T-helper 22 cell (primary cell): ENCODE measurements around the gene NDUFS6.
"Not testable (repeated sequence)": the region's sequence is repeated elsewhere in the genome, so short reads cannot be mapped to it uniquely, and the experiment has no call there.

ENCODE experiments used
- DNase-seq: peaks from one replicate; pipeline ENCODE4 v3.0.0-alpha.2; 2020; ENCODE audit warnings: low read depth

Gene NDUFS6

DNA sequence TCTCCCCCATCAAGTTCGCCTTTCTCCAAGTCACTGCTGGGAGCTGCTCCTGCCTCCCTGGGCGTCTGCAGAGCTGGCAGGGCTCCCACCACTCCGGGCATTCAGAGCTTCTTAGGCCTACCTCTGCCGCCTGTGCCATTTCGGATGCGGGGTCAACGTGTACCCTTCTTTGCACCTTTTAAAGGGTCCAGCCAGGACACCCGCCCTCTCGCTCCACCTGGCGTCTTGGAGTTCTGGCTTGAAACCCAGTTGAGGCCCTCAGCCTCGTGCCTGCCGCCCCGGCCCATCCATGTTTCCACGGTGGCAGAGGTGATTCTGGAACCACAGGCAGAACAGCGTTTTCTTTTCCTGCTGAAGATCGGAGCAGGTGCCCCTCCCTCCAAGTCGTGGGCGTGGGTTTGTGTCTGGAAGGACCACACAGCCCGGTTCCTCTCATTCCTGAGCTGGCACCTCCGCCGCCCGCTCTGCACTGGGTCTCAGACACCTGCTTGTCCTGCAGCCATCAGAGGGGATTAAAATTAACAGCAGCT lies 32.9 kb downstream of the NDUFS6 start:
- no peak for DNase-seq

DNA sequence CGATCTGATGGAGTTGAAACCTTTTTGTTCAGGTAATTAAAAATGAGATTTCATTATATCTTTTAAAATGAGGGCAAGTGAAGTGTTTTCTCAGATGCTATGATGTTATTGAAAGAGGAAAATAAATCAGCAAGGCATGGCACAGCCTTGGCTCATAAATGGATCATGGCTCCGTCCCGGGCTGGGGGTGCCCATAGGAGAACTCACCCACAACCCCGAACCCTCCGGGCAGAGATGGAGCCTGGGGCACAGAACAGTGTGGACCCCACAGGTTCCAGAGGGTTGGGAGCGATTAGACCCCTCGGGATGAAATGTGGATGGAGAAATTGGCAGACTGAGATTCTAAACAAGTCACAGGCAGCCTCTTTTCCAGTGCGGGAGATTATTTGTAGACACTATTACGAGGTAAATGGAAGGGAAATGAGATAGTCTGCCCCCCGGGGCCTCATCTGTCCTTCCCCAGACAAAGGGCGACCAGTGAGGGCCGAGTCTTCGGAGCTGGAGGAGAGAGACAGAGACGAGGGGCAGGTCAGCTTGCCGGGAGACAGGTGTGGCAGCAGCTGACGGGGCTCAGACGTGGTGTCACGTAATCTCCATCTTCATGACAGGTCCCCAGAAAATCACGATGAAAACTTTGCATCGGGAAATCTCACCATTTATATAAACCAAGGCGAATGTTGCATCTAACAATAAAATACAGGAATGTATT lies 33.7 kb downstream of the NDUFS6 start:
- DNase-seq = no peak

DNA sequence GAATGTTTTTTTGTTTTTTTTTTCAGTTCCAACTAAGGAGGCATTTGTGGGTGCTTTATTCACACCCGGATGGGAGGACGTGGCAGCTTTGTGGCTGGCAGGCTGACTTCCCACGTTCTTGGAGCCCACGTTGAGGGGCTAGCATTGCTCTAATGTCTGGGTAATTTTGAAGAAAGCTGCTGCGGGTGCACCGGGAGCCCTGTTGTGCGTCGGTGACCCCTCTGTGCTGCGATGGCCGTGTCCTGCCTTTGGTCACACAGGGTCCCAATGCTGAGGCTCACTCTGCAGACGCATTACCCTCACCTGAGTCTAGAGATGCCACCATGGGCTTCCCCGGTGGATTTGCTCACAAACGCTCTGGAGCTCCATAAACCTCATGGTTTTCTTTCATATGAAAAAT lies 34.2 kb downstream of the NDUFS6 start:
- DNase-seq = no peak

DNA sequence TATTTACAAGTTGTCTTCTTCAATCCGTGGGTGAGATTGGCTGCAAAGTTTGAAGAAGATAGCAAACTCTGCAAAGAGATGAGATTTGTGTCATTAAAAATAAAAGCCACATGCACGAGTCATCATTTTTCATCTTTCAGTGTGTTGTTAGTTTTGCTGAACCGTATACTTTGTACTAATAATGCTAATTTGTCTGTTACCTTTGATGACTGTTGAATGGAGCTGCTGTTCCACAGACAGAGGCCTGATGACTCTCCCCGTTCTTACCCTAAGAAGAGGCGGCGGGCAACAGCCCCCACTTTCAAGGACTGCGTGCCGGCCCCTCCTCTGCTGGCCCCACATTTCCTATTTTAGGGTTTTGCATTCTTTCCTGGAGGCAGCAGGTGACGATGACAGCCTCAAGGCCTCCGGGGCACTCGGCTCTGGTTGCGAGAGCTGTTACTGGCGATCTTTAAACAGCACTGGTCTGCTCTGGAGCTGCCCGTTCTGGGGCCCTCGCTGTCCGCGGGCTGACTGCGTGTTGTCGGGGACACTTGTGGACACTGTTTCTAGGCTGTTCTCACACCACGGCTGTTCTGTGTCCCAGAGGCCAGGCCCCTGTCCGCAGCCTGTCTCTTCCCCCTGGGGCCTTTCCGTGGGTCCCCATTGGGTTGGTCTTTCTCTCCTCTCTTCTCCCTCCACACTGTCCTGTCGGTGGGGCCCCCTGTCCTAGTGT lies 35.1 kb downstream of the NDUFS6 start:
- no peak for DNase-seq

- DNase-seq = no peak
Observed at GRCh38 chr5:1836891-1837880, 36.0 kb downstream of the NDUFS6 start.

GRCh38 chr5:1838013-1838412 lies 36.8 kb downstream of the NDUFS6 start:
- no peak for DNase-seq

GRCh38 chr5:1840071-1840547 lies 38.9 kb downstream of the NDUFS6 start:
- no peak for DNase-seq

GRCh38 chr5:1840741-1841521 lies 39.7 kb downstream of the NDUFS6 start:
- no peak for DNase-seq

GRCh38 chr5:1842004-1842819 lies 41.0 kb downstream of the NDUFS6 start:
- no peak for DNase-seq

DNA sequence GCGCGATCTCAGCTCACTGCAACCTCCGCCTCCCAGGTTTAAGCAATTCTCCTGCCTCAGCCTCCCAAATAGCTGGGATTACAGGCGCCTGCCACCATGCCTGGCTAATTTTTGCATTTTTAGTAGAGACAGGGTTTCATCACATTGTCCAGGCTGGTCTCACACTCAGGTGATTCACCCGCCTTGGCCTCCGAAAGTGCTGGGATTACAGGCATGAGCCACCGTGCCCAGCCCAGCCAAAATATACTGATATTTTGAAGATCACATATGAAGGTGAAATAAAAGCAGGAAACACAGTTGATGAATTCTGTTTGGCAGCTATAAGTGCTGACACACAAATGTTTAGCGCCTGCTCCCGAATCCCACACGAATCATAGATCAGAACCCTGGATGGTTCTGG lies 42.6 kb downstream of the NDUFS6 start:
- not testable (repeated sequence) for DNase-seq

DNA sequence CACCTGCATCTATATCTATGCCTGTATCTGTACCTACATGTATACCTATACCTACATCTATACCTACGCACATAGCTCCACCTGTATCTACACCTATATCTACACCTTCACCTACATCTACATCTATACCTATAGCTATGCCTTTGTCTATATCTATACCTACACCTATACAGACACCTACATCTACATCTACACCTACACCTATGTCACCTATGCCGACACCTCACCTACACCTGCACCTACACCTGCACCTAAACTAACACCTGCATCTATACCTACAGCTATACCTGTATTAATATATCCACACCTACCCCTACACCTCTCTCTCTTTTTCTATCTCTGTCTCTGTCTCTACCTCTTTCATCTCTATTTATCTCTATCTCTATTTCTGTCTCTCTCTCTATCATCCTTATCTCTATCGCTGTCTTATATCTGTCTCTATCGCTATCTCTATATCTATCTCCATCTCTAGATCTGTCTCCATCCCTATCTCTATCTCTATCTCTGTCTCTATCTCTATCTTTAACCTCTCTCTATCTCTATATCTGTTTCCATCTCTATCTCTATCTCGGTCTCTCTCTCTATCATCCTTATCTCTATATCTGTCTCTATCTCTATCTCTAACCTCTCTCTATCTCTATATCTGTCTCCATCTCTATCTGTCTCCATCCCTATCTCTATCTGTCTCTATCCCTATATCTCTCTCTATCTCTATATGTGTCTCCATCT lies 43.7 kb downstream of the NDUFS6 start:
- DNase-seq = no peak

DNA sequence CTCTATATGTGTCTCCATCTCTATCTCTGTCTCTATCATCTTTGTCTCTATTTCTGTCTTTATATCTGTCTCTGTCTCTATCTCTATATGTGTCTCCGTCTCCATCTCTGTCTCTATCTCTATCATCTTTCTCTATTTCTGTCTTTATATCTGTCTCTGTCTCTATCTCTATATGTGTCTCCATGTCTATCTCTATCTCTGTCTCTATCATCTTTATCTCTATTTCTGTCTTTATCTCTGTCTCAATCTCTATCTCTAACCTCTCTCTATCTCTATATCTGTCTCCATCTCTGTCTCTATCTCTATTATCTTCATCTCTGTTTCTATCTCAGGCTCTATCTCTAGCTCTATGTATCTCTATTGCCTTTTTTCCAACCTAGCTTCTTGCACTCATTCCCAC lies 44.5 kb downstream of the NDUFS6 start:
- no peak for DNase-seq

DNA sequence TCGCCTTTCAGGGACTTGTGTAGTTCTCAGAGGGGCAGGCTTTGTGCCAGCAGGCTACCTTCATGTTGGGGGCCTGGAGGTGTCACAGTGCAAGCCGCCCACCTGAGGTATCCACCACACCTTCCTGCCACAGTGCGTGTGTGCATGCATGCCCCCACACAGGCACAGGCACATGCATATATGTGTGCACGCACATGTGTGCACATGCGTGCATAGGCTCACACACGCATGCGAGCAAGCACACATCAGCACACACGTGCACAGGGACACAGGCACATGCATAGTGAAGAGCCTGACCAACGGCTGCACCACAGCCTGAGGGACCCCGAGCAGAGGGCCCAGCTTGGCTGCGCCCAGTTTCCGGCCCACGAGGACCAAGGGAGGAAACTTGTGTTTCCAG lies 45.4 kb downstream of the NDUFS6 start:
- no peak for DNase-seq

GRCh38 chr5:1847056-1847455 lies 45.8 kb downstream of the NDUFS6 start:
- no peak for DNase-seq

DNA sequence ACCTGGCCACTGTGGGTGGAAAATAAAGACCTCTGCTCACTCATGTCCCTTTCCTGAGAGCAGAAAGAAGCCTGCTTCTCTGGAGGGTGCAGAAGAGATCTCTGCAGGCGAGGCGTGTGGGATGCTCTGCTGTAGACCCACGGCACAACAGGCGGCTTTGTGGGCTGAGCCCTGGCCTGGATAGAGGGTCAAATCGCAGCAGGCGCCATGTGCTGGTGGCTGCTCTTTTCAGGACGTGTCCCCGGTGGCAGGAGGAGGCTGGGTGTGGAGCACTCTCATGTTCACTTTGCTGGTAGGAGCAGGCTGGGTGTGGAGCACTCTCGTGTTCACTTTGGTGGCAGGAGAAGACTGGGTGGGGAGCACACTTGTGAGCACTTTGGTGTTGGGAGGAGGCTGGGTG lies 46.4 kb downstream of the NDUFS6 start:
- DNase-seq = no peak

DNA sequence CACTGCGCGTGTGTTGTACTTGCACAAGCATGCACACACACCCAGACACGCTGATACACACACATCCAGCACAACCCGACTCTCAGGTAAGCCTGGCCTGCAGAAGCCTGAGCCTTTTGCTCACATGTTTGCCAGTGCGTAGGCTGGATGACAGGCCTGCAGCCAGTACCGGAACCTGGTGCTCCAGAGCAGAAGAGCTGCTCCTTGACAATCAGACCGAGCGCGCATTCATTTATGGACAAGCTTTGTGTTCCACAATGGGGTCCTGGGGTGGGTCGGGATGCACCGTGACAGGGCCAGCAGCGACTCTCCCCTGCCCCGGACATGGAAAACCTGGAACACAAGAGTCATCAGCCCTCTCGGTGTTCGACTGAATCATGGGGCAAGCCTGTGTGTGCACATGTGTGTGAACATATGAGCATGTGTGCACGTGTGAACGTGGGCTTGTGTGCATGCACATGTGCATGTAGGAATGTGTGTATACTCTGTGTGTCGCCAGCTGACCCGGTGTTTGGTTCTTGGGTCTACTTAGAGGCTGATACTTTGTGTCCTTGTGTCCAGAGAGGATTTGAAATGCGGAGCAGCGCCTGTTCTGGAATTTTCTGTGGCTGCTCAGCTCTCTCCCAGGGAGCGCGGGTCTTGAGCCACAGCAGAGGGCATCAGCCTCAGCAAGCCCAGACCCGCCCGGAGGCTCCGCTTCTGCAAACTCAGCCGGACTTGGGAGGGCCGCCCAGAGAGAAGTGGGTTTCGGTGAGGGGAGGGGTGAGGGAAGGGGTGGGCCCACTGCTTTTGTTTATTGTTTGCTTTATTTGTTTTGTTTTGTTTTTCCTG lies 49.3 kb downstream of the NDUFS6 start:
- no peak for DNase-seq

DNA sequence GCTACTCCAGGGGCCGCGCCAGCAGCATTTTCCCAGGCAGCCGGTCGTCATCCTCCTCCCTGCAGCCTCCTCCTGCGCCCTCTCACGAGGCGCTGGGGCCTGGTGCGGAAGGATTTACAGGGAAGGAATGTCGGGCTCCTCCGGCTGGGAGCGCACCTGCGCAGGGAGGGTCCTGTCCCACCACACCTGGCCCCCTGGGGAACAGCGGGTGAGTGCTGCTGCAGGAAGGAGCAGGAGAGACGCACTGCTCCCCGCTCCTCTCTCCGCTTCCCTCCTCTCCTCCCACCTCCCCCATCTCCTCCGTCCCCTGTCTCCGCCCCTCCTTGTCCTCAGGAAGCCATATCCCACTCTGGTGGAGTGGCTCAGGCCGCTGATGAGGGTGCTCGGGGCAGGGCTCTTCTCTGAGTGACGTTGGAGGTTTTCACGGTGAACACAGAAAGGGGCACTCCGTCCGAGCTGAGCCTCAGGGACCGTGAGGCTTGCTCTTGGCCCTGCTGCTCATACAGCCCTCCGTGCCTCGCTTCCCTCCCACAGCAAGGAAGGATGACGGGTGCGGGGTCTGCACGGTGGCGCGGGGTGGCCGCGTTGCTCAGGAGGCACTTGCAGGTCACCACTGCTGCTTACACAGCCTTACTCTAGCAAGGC lies 50.2 kb downstream of the NDUFS6 start:
- DNase-seq = no peak

DNA sequence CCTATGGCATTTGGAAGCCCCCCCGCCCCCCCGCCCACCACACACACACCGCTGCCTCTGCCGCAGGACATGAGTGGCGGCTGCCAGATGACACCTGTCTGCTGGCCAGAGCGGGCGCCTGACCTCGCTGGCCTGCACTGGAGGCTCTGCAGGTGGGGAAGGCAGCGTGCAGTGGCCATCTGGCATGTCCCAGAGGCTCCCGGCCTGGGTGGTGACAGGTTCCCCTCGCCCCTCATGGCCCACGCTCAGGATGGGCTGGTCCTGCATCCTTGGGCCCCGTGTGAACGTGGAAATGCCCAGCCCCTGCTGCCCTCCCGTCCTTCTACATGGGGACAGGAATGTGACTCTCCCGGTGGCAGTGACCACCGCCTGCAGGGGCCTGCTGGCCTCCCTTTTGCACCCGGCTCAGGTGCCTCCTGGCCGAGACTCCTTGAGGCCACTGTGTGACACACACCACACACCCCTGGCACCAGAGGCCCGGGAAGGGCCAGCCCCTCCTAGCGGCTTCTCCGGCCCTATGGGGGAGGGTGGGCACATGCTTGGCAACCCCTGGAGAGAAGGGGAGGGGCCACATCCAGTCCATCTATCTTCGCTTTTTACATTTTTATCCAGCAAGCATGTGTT lies 51.2 kb downstream of the NDUFS6 start:
- DNase-seq = no peak
